ENCODE measurements around the gene CAV1.

GRCh38 chr7:116577320-116577871, 52.6 kb downstream of the CAV1 start:
- TF ChIP-seq LEF1 (IDR thresholded peaks at IDR 0.05; ENCODE audit: borderline replicate concordance) (no peak), SP1 (IDR thresholded peaks at IDR 0.05) (no peak), ELF4 (IDR thresholded peaks at IDR 0.05) (no peak), BHLHE40 (IDR thresholded peaks at IDR 0.05; ENCODE audit: borderline replicate concordance) (no peak), FOXM1 (IDR thresholded peaks at IDR 0.05; ENCODE audit: borderline replicate concordance) (no peak), FOXA1 (IDR thresholded peaks at IDR 0.05) (no peak)

Data from HEK293T (cell line).